VCaP (cell line): ENCODE measurements around the gene ZNF662.

Experiments used
- H3K27ac ChIP-seq: fragments of 450-650 bp; 2 replicates; pipeline ENCODE4 v1.5.1; 2017
- CTCF ChIP-seq: fragments of 450-650 bp; conservative IDR thresholded peaks from 2 replicates; pipeline ENCODE4 v1.5.1; 2017; ENCODE audit warnings: mild to moderate bottlenecking, moderate library complexity

Gene ZNF662

DNA sequence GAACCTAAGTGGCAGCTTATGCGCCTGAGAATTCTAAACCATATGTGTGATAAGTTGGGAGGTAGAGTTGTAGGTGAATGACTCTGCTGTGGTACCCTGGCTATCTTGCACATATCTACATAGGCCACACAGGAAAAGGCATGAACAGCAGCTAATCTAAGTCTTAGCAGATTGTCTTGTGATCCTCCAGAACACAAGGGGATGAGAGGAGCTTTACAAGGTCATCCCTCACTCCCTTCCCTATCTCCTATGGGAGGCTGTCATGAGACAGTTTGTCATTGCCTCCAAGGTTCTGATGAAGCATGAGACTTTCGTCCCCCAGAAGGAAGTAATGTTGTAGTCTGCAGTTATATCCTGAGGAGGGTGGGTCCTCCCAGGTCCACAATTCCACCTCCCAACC is 3.7 kb upstream of the ZNF662 start:
- H3K27ac ChIP-seq = no peak overlapping the region
- no peak for TF ChIP-seq CTCF

DNA sequence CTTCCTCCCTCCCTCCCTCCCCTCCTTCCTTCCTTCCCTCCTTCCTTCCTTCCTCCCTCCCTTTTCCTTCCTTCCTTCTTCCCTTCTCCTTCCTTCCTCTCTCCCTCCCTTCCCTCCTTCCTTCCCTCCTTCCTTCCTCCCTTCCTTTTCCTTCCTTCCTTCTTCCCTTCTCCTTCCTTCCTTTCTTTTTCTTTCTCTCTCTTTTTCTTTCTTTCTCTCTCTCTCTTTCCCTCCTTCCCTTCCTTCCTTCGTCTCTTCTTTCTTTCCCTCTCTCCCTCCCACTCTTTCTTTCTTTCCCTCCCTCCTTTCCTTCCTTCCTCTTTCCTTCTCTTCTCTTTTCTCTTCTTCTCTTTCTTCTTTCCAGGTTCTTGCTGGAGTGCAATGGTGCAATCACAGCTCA is 1.9 kb upstream of the ZNF662 start:
- H3K27ac ChIP-seq = no peak overlapping the region
- TF ChIP-seq CTCF = no peak

DNA sequence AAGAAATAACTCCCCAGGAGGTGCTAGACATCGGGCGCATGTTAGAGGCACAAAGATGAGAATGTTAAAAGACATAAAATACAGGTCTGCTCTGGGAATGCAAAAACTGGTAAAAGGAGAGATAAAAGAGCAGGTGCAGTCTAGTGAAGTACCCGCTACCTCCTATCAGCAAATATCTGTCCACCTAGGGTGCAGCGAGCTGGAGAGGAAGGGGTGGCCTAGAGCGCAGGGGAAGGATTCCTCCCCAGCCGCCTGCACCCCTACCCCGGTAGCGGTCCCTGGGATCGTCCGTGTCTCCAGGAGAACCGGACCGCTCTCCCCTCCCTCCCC is 237 bp upstream of the ZNF662 start:
- H3K27ac ChIP-seq = peak overlapping the region; percentile 46; the same call in 1 of the 2 replicates
- TF ChIP-seq CTCF = no peak

- TF ChIP-seq CTCF = no peak
- no peak overlapping the region; the same call in 1 of the 2 replicates for H3K27ac ChIP-seq
Observed at GRCh38 chr3:42906848-42907183, 874 bp downstream of the ZNF662 start.

GRCh38 chr3:42908675-42909074 is 2.7 kb downstream of the ZNF662 start:
- TF ChIP-seq CTCF = no peak
- no peak overlapping the region for H3K27ac ChIP-seq

- H3K27ac ChIP-seq = no peak overlapping the region
- TF ChIP-seq CTCF = no peak
Observed at GRCh38 chr3:42911551-42911950, 5.6 kb downstream of the ZNF662 start.

DNA sequence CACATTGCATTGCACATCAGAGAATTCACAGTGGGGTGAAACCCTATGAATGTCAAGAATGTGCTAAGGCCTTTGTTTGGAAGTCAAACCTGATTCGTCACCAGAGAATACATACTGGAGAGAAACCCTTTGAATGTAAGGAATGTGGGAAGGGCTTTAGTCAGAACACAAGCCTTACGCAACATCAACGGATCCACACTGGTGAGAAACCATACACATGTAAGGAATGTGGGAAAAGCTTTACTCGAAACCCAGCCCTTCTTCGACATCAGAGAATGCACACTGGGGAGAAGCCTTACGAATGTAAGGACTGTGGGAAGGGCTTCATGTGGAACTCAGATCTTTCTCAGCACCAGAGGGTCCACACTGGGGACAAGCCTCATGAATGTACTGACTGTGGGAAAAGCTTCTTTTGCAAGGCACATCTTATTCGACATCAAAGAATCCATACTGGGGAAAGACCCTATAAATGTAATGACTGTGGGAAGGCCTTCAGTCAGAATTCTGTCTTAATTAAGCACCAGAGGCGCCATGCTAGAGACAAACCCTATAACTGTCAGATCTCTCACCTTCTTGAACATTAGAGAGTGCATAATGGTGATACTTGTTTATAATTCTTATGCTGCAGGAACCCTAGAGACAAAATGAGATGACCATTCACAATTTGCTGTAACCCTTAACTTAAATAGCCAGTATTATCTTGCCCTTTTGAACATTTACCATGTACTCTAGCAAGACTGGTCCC is 9.0 kb downstream of the ZNF662 start:
- TF ChIP-seq CTCF = no peak
- H3K27ac ChIP-seq = no peak overlapping the region

GRCh38 chr3:42923606-42924005 is 17.7 kb downstream of the ZNF662 start:
- TF ChIP-seq CTCF = no peak
- H3K27ac ChIP-seq = peak overlapping the region; percentile 93
